AG04450 (cell line): ENCODE data around the gene CCR7. TPM values are rescaled to one million over a fixed set of nuclear protein-coding genes. Genes with fewer than 3 reads are reported as not detected.

Experiments used
- CTCF ChIA-PET: fragments of 300-600, 350-600 bp; formaldehyde crosslinking; extraction: SDS; loops from one replicate; lab custom pipeline; 2022; ENCODE audit warnings: antibody characterized with exemption, inconsistent platforms; lab: Charles Lee
- POLR2A ChIA-PET: fragments of 350-600 bp; formaldehyde crosslinking; extraction: SDS; loops from one replicate; lab custom pipeline; 2021; ENCODE audit warnings: antibody characterized with exemption, inconsistent platforms; lab: Yijun Ruan, JAX
- DNase-seq: peaks from one replicate; pipeline ENCODE4 v3.0.0-alpha.2; 2011; ENCODE audit warnings: low read depth, low spot score
- H3K27ac ChIP-seq: one replicate; pipeline ENCODE4 v1.5.1; 2012; ENCODE audit warnings: low read depth, low read length, control low read depth
- H3K27me3 ChIP-seq: one replicate; pipeline ENCODE4 v1.6.0; 2012; ENCODE audit warnings: low read length; ENCODE audit not compliant: control insufficient read depth, insufficient read depth
- H3K4me3 ChIP-seq: 2 replicates; pipeline ENCODE4 v1.5.1; 2011; ENCODE audit warnings: mild to moderate bottlenecking, low read depth, low read length, control low read depth
- H3K9me3 ChIP-seq: 2 replicates; pipeline ENCODE4 v1.5.1; 2012; ENCODE audit warnings: low read length; ENCODE audit not compliant: control insufficient read depth, insufficient read depth
- polyA plus RNA-seq: library from polyadenylated mRNA; depleted of rRNA; stranded (reverse); fragments of >200 nt; gene quantifications from 2 replicates; pipeline ENCODE4 v1.2.3, GENCODE V29; 2011; rRNA removed
- TF ChIP-seq, protein P1 (sequence below): IDR thresholded peaks from 2 replicates; pipeline ENCODE4 v1.5.1; 2011; ENCODE audit warnings: low read depth, low read length, control low read depth, inconsistent platforms

CCR7 gene
- polyA plus RNA-seq, 1 experiment: 0.22 TPM

DNA sequence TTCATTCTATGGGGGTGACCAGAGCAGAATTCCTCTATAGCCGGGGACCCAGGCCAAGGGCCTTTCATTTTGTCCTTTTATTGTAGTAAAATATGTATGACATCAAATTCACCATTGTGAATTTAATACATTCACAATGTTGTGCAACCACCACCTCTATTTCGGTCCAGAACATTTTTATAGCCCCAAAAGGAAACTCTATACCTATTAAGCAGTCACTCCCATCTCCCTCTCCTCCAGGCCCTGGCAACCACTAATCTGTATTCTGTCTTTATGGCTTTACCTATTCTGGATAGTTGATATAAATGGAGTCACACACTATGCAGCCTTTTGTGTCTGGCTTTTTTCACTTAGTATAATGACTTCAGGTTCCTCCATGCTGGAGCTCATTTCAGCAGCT, 54.1 kb downstream of the CCR7 start:
- Histone ChIP-seq H3K4me3 (no peak overlapping the region), H3K27me3 (no peaks in the 10 kb centered on the region), H3K27ac (no peak overlapping the region), H3K9me3 (no peaks in the 10 kb centered on the region; the same call in 1 of the 2 replicates)
- POLR2A ChIA-PET: interaction anchor here (0.5 to 1.5 kb wide), 6 partner anchors 23 to 65 kb away, joined by 3 to 7 read pairs (median 4); no protein-coding TSS in a partner anchor
- no peak for DNase-seq
- CTCF ChIA-PET: interaction anchor here (1.3 to 2.3 kb wide), 3 partner anchors 10 to 34 kb away, joined by 3 to 6 read pairs (median 5); partner anchors contain the start of gene TNS4
- TF ChIP-seq, protein P1, sequence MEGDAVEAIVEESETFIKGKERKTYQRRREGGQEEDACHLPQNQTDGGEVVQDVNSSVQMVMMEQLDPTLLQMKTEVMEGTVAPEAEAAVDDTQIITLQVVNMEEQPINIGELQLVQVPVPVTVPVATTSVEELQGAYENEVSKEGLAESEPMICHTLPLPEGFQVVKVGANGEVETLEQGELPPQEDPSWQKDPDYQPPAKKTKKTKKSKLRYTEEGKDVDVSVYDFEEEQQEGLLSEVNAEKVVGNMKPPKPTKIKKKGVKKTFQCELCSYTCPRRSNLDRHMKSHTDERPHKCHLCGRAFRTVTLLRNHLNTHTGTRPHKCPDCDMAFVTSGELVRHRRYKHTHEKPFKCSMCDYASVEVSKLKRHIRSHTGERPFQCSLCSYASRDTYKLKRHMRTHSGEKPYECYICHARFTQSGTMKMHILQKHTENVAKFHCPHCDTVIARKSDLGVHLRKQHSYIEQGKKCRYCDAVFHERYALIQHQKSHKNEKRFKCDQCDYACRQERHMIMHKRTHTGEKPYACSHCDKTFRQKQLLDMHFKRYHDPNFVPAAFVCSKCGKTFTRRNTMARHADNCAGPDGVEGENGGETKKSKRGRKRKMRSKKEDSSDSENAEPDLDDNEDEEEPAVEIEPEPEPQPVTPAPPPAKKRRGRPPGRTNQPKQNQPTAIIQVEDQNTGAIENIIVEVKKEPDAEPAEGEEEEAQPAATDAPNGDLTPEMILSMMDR: no peak

- Histone ChIP-seq H3K27ac (no peak overlapping the region), H3K27me3 (no peaks in the 10 kb centered on the region), H3K9me3 (no peaks in the 10 kb centered on the region; the same call in 1 of the 2 replicates), H3K4me3 (no peak overlapping the region)
- no peak for DNase-seq
- CTCF ChIA-PET: interaction anchor here (1.5 to 2.3 kb wide), 2 partner anchors 23 to 34 kb away, joined by 5 to 6 read pairs; no protein-coding TSS in a partner anchor
- TF ChIP-seq, protein P1: no peak
- POLR2A ChIA-PET: no interaction called here
Measured at GRCh38 chr17:40510328-40510648, 55.0 kb downstream of the CCR7 start.

- ChIA-PET POLR2A (no interaction called here), CTCF (interaction anchor here (1.5 to 2.3 kb wide), 2 partner anchors 24 to 33 kb away, joined by 5 to 6 read pairs; no protein-coding TSS in a partner anchor)
- Histone ChIP-seq H3K9me3 (no peaks in the 10 kb centered on the region; the same call in 1 of the 2 replicates), H3K27ac (no peak overlapping the region), H3K4me3 (no peak overlapping the region), H3K27me3 (no peaks in the 10 kb centered on the region)
- TF ChIP-seq, protein P1: no peak
- DNase-seq: no peak
Measured at GRCh38 chr17:40509626-40510327, 55.5 kb downstream of the CCR7 start.

- Histone ChIP-seq H3K4me3 (no peak overlapping the region), H3K27ac (no peak overlapping the region), H3K9me3 (no peaks in the 10 kb centered on the region; the same call in 1 of the 2 replicates), H3K27me3 (no peaks in the 10 kb centered on the region)
- TF ChIP-seq, protein P1: no peak
- POLR2A ChIA-PET: no interaction called here
- no peak for DNase-seq
- CTCF ChIA-PET: no interaction called here
Measured at GRCh38 chr17:40506786-40507185, 58.5 kb downstream of the CCR7 start.

Other genes with a start within 250 kb of the CCR7 start
- gene GJD3, start 200.7 kb downstream of the CCR7 start, polyA plus RNA-seq: 0.41 and 0.97 TPM in 2 replicates
- gene TOP2A, start 147.6 kb downstream of the CCR7 start, polyA plus RNA-seq: 28.2 and 53.5 TPM in 2 replicates
- gene IGFBP4, start 122.0 kb downstream of the CCR7 start, polyA plus RNA-seq: 1,026 and 1,343 TPM in 2 replicates
- 0.07 and 0.10 TPM in 2 replicates for gene TNS4, start 63.8 kb downstream of the CCR7 start, polyA plus RNA-seq
- gene SMARCE1, start 82.3 kb upstream of the CCR7 start, polyA plus RNA-seq: 93.3 and 111 TPM in 2 replicates
- not detected in 2 replicates for gene KRT222, start 99.7 kb upstream of the CCR7 start, polyA plus RNA-seq
- not detected in 2 replicates for gene KRT24, start 138.3 kb upstream of the CCR7 start, polyA plus RNA-seq
- gene KRT25, start 189.9 kb upstream of the CCR7 start, polyA plus RNA-seq: not detected in 2 replicates
- not detected in 2 replicates for gene KRT26, start 206.7 kb upstream of the CCR7 start, polyA plus RNA-seq
- gene KRT27, start 217.1 kb upstream of the CCR7 start, polyA plus RNA-seq: not detected in 2 replicates
- not detected in 2 replicates for gene KRT28, start 234.5 kb upstream of the CCR7 start, polyA plus RNA-seq